Naive B cell (primary cell): ENCODE data around the gene GNAL. TPM values are rescaled to one million over a fixed set of nuclear protein-coding genes. Genes with fewer than 3 reads are reported as not detected.
"Not testable (repeated sequence)": the region's sequence is repeated elsewhere in the genome, so short reads cannot be mapped to it uniquely, and the experiment has no call there.

ENCODE experiments used
- ATAC-seq, 2 donors: fragments of 150-1000 bp; cut with Tn5 transposase; 2 replicates each; pipeline ENCODE4 v1.10.0; 2021; ENCODE audit warnings: low read depth in 2 of 2, mild to moderate bottlenecking in 2 of 2, moderate library complexity in 2 of 2
- DNase-seq: peaks from one replicate; pipeline ENCODE4 v3.0.0; 2022
- H3K27ac Mint-ChIP-seq, 6 donors: one replicate each; pipeline ENCODE4 v1.8.0; 2020 to 2022; ENCODE audit warnings: mild to moderate bottlenecking in 6 of 6, mixed read lengths in 6 of 6, moderate library complexity in 5 of 6, inconsistent platforms in 2 of 6
- H3K27me3 Mint-ChIP-seq, 3 donors: one replicate each; pipeline ENCODE4 v1.8.0; 2021 to 2022; ENCODE audit warnings: mixed read lengths in 3 of 3, mild to moderate bottlenecking in 1 of 3
- H3K36me3 Mint-ChIP-seq, 2 donors: one replicate each; pipeline ENCODE4 v1.8.0; 2020 to 2022; ENCODE audit warnings: mixed read lengths in 2 of 2, inconsistent platforms in 1 of 2, mild to moderate bottlenecking in 1 of 2
- H3K4me1 Mint-ChIP-seq, 3 donors: one replicate each; pipeline ENCODE4 v1.8.0; 2020 to 2022; ENCODE audit warnings: mixed read lengths in 3 of 3, inconsistent platforms in 1 of 3, mild to moderate bottlenecking in 1 of 3, moderate library complexity in 1 of 3
- H3K4me3 Mint-ChIP-seq, 8 donors: one replicate each; pipeline ENCODE4 v1.8.0; 2020 to 2022; ENCODE audit warnings: mild to moderate bottlenecking in 8 of 8, mixed read lengths in 8 of 8, moderate library complexity in 8 of 8, inconsistent platforms in 2 of 8
- H3K9me3 Mint-ChIP-seq, 7 donors: one replicate each; pipeline ENCODE4 v1.8.0; 2020 to 2022; ENCODE audit warnings: mixed read lengths in 7 of 7, mild to moderate bottlenecking in 5 of 7, inconsistent platforms in 2 of 7, moderate library complexity in 1 of 7
- polyA plus RNA-seq, 6 donors: library from polyadenylated mRNA; unstranded; fragments of 300-500 nt; fragmentation: Illumina TruSeq; gene quantifications; one replicate each; pipeline ENCODE4 v1.2.3, GENCODE V29; 2021; ENCODE audit warnings: low read depth in 6 of 6

Gene GNAL
- polyA plus RNA-seq, 6 donors from 2014 or later: 0.05 to 0.48 (median 0.14) TPM; not detected in 2

GRCh38 chr18:11714244-11714918, 25.3 kb downstream of the GNAL start:
- peaks cover 36 to 69% (median 46%) of the 10 kb centered on the region in 3 donors for H3K27me3 Mint-ChIP-seq
- H3K9me3 Mint-ChIP-seq: peaks cover 6 to 27% (median 15%) of the 10 kb centered on the region in 7 donors

DNA sequence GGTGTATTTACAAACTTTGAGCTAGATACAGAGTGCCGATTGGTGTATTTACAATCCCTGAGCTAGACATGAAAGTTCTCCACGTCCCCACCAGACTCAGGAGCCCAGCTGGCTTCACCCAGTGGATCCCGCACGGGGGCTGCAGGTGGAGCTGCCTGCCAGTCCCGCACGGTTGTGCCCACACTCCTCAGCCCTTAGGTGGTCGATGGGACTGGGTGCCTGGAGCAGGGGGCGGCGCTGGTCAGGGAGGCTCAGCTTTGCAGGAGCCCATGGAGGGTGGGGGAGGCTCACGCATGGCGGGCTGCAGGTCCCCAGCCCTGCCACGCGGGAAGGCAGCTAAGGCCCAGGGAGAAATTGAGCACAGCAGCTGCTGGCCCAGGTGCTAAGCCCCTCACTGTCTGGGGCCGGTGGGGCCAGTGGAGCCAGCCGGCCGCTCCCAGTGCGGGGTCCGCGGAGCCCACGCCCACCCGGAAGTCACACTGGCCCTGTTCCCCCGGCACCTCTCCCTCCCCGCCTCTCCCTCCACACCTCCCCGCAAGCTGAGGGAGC, 27.8 kb downstream of the GNAL start:
- not testable (repeated sequence) for H3K27ac Mint-ChIP-seq, DNase-seq, H3K4me1 Mint-ChIP-seq, H3K36me3 Mint-ChIP-seq, H3K4me3 Mint-ChIP-seq, ATAC-seq
- H3K27me3 Mint-ChIP-seq: peaks cover 28 to 55% (median 29%) of the 10 kb centered on the region in 3 donors
- H3K9me3 Mint-ChIP-seq: peaks cover 0 to 11% (median 0%) of the 10 kb centered on the region in 7 donors

More at GRCh38 chr18:11714244-11714918, 25.3 kb downstream of the GNAL start:
- H3K27ac Mint-ChIP-seq: peak overlapping the region in 1 of 6 donors; percentile 37
- ATAC-seq (no peak), DNase-seq (no peak)
- H3K36me3 Mint-ChIP-seq: peaks cover 0 to 11% of the 10 kb centered on the region in 2 donors
- no peaks in the 10 kb centered on the region for H3K4me1 Mint-ChIP-seq
- peak overlapping the region in 1 of 8 donors; percentile 12 for H3K4me3 Mint-ChIP-seq

- Mint-ChIP-seq H3K27me3 (peaks cover 7 to 36% (median 17%) of the 10 kb centered on the region in 3 donors), H3K4me3 (no peak overlapping the region), H3K4me1 (no peaks in the 10 kb centered on the region), H3K9me3 (peaks cover 0 to 8% (median 0%) of the 10 kb centered on the region in 7 donors), H3K36me3 (no peaks in the 10 kb centered on the region), H3K27ac (no peak overlapping the region)
- DNase-seq (no peak), ATAC-seq (no peak)
Observed at GRCh38 chr18:11719050-11719449, 30.0 kb downstream of the GNAL start.

DNA sequence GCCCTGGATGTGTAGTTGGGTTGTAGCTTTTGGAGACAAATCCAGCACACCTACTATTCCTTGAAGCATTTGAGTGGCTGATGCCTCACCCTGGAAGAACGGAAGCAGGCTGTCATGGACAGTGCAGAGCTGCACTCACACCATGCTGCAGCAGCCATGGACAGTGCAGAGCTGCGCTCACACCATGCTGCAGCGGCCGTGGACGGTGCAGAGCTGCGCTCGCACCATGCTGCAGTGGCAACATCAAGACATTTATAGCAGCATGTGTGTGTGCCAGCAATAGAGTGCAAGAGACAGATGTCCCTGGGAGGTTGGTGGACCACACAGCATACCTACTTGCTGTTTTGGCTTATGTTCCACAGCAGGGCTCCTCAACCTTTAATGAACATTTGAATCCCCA, 30.6 kb downstream of the GNAL start:
- no peak overlapping the region for H3K27ac Mint-ChIP-seq
- ATAC-seq (no peak), DNase-seq (no peak)
- H3K4me3 Mint-ChIP-seq: no peak overlapping the region
- no peaks in the 10 kb centered on the region for H3K36me3 Mint-ChIP-seq
- peaks cover 2 to 30% (median 14%) of the 10 kb centered on the region in 3 donors for H3K27me3 Mint-ChIP-seq
- H3K9me3 Mint-ChIP-seq: peaks cover 0 to 8% (median 0%) of the 10 kb centered on the region in 7 donors
- H3K4me1 Mint-ChIP-seq: no peaks in the 10 kb centered on the region

DNA sequence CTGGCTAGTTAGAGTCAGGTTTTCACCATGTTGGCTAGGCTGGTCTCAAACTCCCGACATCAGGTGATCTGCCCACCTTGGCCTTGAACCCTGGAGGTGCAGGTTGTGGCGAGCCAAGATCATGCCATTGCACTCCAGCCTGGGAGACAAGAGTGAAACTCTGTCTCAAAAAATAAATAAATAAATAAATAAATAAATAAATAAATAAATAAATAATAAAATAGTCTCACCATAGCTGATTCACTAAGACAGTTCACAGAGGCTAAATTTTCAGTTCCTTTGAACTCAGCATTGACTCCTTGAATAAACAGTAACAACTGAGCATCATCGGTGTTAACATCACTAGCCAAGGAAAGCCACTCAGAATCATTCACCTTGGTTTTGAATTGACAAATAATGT, 32.7 kb downstream of the GNAL start:
- H3K4me1 Mint-ChIP-seq: no peaks in the 10 kb centered on the region
- ATAC-seq (no peak), DNase-seq (no peak)
- no peaks in the 10 kb centered on the region for H3K36me3 Mint-ChIP-seq
- H3K27ac Mint-ChIP-seq: no peak overlapping the region
- H3K9me3 Mint-ChIP-seq: peaks cover 0 to 6% (median 0%) of the 10 kb centered on the region in 7 donors
- H3K27me3 Mint-ChIP-seq: peaks cover 0 to 29% (median 3%) of the 10 kb centered on the region in 3 donors
- no peak overlapping the region for H3K4me3 Mint-ChIP-seq

GRCh38 chr18:11724781-11725180, 35.7 kb downstream of the GNAL start:
- Mint-ChIP-seq H3K36me3 (no peaks in the 10 kb centered on the region), H3K27me3 (peaks cover 14 to 32% (median 25%) of the 10 kb centered on the region in 3 donors), H3K9me3 (peaks cover 0 to 6% (median 0%) of the 10 kb centered on the region in 7 donors), H3K4me1 (no peaks in the 10 kb centered on the region), H3K27ac (no peak overlapping the region), H3K4me3 (no peak overlapping the region)
- ATAC-seq (no peak), DNase-seq (no peak)

- DNase-seq (no peak), ATAC-seq (no peak)
- peaks cover 0 to 6% (median 0%) of the 10 kb centered on the region in 7 donors for H3K9me3 Mint-ChIP-seq
- no peak overlapping the region for H3K27ac Mint-ChIP-seq
- H3K27me3 Mint-ChIP-seq: peaks cover 16 to 33% (median 28%) of the 10 kb centered on the region in 3 donors
- no peaks in the 10 kb centered on the region for H3K36me3 Mint-ChIP-seq
- H3K4me3 Mint-ChIP-seq: no peak overlapping the region
- no peaks in the 10 kb centered on the region for H3K4me1 Mint-ChIP-seq
Observed at GRCh38 chr18:11726556-11726955, 37.5 kb downstream of the GNAL start.

GRCh38 chr18:11728249-11728648, 39.2 kb downstream of the GNAL start:
- Mint-ChIP-seq H3K36me3 (no peaks in the 10 kb centered on the region), H3K4me3 (no peak overlapping the region), H3K27me3 (peaks cover 27 to 49% (median 45%) of the 10 kb centered on the region in 3 donors), H3K9me3 (peaks cover 0 to 6% (median 0%) of the 10 kb centered on the region in 7 donors), H3K4me1 (peaks cover 0 to 6% (median 3%) of the 10 kb centered on the region in 3 donors), H3K27ac (no peak overlapping the region)
- no peak for ATAC-seq
- no peak for DNase-seq

- Mint-ChIP-seq H3K27me3 (peaks cover 29 to 58% (median 50%) of the 10 kb centered on the region in 3 donors), H3K27ac (peak overlapping the region in 1 of 6 donors; percentile 53), H3K36me3 (no peaks in the 10 kb centered on the region), H3K4me3 (no peak overlapping the region), H3K4me1 (peaks cover 0 to 6% (median 3%) of the 10 kb centered on the region in 3 donors), H3K9me3 (peaks cover 0 to 6% (median 0%) of the 10 kb centered on the region in 7 donors)
- no peak for ATAC-seq
- DNase-seq: no peak
Observed at GRCh38 chr18:11729556-11729955, 40.5 kb downstream of the GNAL start.

DNA sequence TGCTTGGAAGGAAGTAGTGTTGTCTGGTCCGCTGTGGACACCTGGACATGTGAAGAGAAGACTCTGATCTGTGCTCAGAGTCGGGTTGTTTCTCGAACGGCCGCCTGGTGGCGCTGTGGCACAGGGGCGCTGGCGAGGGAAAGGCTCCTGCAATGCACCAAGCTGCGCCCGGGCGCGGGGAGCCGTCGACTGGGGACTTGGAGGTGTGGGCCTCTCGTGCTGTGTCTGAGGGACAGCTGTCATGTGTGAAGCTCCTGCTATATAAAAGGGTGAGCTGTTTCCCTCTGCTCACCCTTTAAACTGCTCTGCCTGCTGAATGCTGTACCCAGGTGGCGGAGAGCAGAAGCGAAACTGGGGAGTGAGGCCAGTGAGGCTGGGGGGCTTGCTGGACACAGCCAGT, 44.0 kb downstream of the GNAL start:
- ATAC-seq (peak; percentile 63 to 73), DNase-seq (peak; percentile 42)
- Mint-ChIP-seq H3K4me3 (peak overlapping the region in 4 of 8 donors; percentile 7 to 43 (median 21)), H3K4me1 (peaks cover 0 to 6% (median 3%) of the 10 kb centered on the region in 3 donors), H3K36me3 (no peaks in the 10 kb centered on the region), H3K27ac (peak overlapping the region in 1 of 6 donors; percentile 37), H3K9me3 (no peaks in the 10 kb centered on the region), H3K27me3 (peaks cover 32 to 69% (median 50%) of the 10 kb centered on the region in 3 donors)

DNA sequence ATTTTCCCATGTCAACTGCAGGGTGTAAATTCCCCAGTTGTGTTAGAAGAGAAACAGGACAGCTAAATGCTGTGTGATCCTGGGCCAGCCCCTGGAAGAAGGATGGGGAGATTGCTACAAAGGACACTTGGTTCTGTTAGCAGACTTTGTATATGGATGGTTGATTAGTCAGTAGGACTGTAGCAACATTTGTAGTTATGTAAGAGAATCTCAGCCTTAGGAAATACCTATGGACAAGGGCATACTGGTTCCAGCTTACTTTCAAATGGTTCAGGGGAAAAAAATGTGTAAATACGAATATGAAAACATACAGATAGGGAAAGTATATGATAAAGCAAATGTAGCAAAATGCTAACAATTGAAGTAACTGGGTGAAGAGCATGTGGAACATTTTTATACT, 47.6 kb downstream of the GNAL start:
- DNase-seq (no peak), ATAC-seq (no peak)
- H3K4me1 Mint-ChIP-seq: peaks cover 0 to 6% (median 3%) of the 10 kb centered on the region in 3 donors
- no peak overlapping the region for H3K4me3 Mint-ChIP-seq
- H3K9me3 Mint-ChIP-seq: no peaks in the 10 kb centered on the region
- H3K36me3 Mint-ChIP-seq: no peaks in the 10 kb centered on the region
- peaks cover 36 to 73% (median 44%) of the 10 kb centered on the region in 3 donors for H3K27me3 Mint-ChIP-seq
- no peak overlapping the region for H3K27ac Mint-ChIP-seq

DNA sequence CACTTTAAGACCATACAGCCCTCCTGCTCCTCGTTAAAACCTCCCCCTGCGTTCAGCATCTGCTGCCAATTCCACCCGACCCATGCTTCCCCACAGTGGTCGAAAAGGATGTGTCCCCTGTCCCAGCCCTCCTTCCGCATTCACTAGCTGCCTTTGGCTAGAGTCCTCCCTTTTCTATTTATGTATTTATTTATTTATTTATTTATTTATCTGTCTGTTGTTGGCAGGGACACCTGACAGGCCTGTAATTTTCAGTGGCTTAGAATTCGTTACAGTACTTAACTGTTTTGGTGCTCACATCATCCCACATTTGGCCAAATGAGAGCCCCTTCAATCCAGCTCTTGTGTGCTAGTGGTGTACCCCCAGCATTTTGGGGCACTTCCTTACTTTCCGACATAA, 50.8 kb downstream of the GNAL start:
- Mint-ChIP-seq H3K36me3 (no peaks in the 10 kb centered on the region), H3K4me3 (no peak overlapping the region), H3K27me3 (peaks cover 29 to 64% (median 34%) of the 10 kb centered on the region in 3 donors), H3K9me3 (no peaks in the 10 kb centered on the region), H3K27ac (no peak overlapping the region), H3K4me1 (no peaks in the 10 kb centered on the region)
- ATAC-seq (no peak), DNase-seq (no peak)

GRCh38 chr18:11740461-11740860, 51.4 kb downstream of the GNAL start:
- Mint-ChIP-seq H3K36me3 (no peaks in the 10 kb centered on the region), H3K27ac (no peak overlapping the region), H3K27me3 (peaks cover 26 to 60% (median 34%) of the 10 kb centered on the region in 3 donors), H3K4me3 (no peak overlapping the region), H3K4me1 (no peaks in the 10 kb centered on the region), H3K9me3 (no peaks in the 10 kb centered on the region)
- DNase-seq (no peak), ATAC-seq (no peak)
